Adrenal gland (tissue), 5 donors: Measurements from ENCODE around the gene SNRNP27.
A peak's percentile ranks its signal among the peaks of the same experiment; 100 is the strongest.

Source experiments
- CTCF ChIP-seq, 6 experiments: fragments of 450-650 bp in 4 of 6; fragments of 200-600 bp in 2 of 6; sonication (generic) in 1 of 6; IDR thresholded peaks; 1 replicate in 5 of 6; 2 replicates in 1 of 6; pipeline versions ENCODE4 v1.5.1 to v1.8.0; 2016 to 2021; ENCODE audit warnings: antibody characterized with exemption in 6 of 6, mild to moderate bottlenecking in 2 of 6, moderate library complexity in 1 of 6
- POLR2A ChIP-seq, 2 donors: fragments of 450-650 bp; IDR thresholded peaks; one replicate each; pipeline ENCODE4 v1.6.1; 2017; ENCODE audit warnings: antibody characterized with exemption in 2 of 2, mild to moderate bottlenecking in 2 of 2, moderate library complexity in 1 of 2
- donor health status: DM: no; HTN: no; CAD: no.

- peak; percentile 78 to 79 for TF ChIP-seq POLR2A (IDR thresholded peaks at IDR 0.05)
- TF ChIP-seq CTCF (IDR thresholded peaks at IDR 0.05), result peak in 2 of 6 experiments; percentile 4 to 9
These were observed 20.6 kb downstream of the SNRNP27 start for GRCh38 chr2:69914164-69914949.
